Parathyroid adenoma (tissue), 2 donors: ENCODE data around the gene HHLA2.

ENCODE experiments used
- H2AFZ ChIP-seq: fragments of 300-600 bp; sonication (generic); one replicate; pipeline ENCODE4 v1.7.0; 2017; ENCODE audit warnings: antibody characterized with exemption, mild to moderate bottlenecking
- H3K27ac ChIP-seq: fragments of 300-600 bp; sonication (generic); one replicate; pipeline ENCODE4 v1.7.0; 2017
- H3K27me3 ChIP-seq: fragments of 300-600 bp; sonication (generic); one replicate; pipeline ENCODE4 v1.7.0; 2017; ENCODE audit warnings: low read length; ENCODE audit not compliant: control insufficient read depth, insufficient read depth
- H3K36me3 ChIP-seq: fragments of 300-600 bp; sonication (generic); one replicate; pipeline ENCODE4 v1.7.0; 2017; ENCODE audit warnings: low read length; ENCODE audit not compliant: control insufficient read depth, insufficient read depth
- H3K4me1 ChIP-seq: fragments of 300-600 bp; sonication (generic); one replicate; pipeline ENCODE4 v1.7.0; 2017; ENCODE audit warnings: control low read depth
- H3K4me2 ChIP-seq: fragments of 300-600 bp; sonication (generic); one replicate; pipeline ENCODE4 v1.7.0; 2017; ENCODE audit warnings: low read length
- H3K4me3 ChIP-seq: fragments of 300-600 bp; sonication (generic); one replicate; pipeline ENCODE4 v1.7.0; 2017; ENCODE audit warnings: low read depth, low read length
- H3K79me2 ChIP-seq: fragments of 300-600 bp; sonication (generic); one replicate; pipeline ENCODE4 v1.7.0; 2017; ENCODE audit warnings: control low read depth
- H3K9ac ChIP-seq: fragments of 300-600 bp; sonication (generic); one replicate; pipeline ENCODE4 v1.7.0; 2017; ENCODE audit warnings: mild to moderate bottlenecking
- H3K9me3 ChIP-seq: fragments of 300-600 bp; sonication (generic); one replicate; pipeline ENCODE4 v1.7.0; 2017; ENCODE audit warnings: low read length; ENCODE audit not compliant: control insufficient read depth
- TF ChIP-seq, protein P1 (sequence below): fragments of 300-600 bp; sonication (generic); IDR thresholded peaks from one replicate; pipeline ENCODE4 v1.7.0; 2017; ENCODE audit warnings: antibody characterized with exemption, mild to moderate bottlenecking
- donor health status: primary hyperparathyroidism.

The HHLA2 gene

DNA sequence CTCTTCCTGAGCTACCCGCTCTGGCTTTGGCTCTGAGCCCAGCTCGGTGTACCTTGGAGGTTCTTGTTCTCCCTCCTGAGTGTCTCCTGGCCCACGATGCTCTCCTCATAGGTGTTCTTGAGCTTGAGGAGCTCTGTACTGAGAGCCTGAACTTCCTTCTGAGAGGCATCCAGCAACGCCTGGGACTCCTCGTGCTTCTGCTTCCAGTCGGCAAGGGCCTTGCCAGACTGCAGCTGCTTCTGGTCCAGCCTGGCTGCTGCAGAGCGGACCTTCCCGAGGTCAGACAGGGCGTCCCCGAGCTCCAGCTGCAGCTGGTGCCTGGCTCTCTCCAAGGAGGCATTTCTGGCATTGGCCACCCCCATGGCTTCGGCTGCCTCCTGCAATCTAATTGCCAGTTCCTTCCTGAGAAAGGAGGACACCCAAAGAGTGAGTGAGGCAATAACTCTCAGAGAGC lies 114.2 kb downstream of the HHLA2 start:
- no peaks in the 10 kb centered on the region for H3K79me2 ChIP-seq
- H3K4me2 ChIP-seq = no peak overlapping the region
- no peaks in the 10 kb centered on the region for H3K36me3 ChIP-seq
- no peaks in the 10 kb centered on the region for H3K9me3 ChIP-seq
- H2AFZ ChIP-seq = no peak overlapping the region
- no peak overlapping the region for H3K27ac ChIP-seq
- no peaks in the 10 kb centered on the region for H3K4me1 ChIP-seq
- TF ChIP-seq, protein P1, sequence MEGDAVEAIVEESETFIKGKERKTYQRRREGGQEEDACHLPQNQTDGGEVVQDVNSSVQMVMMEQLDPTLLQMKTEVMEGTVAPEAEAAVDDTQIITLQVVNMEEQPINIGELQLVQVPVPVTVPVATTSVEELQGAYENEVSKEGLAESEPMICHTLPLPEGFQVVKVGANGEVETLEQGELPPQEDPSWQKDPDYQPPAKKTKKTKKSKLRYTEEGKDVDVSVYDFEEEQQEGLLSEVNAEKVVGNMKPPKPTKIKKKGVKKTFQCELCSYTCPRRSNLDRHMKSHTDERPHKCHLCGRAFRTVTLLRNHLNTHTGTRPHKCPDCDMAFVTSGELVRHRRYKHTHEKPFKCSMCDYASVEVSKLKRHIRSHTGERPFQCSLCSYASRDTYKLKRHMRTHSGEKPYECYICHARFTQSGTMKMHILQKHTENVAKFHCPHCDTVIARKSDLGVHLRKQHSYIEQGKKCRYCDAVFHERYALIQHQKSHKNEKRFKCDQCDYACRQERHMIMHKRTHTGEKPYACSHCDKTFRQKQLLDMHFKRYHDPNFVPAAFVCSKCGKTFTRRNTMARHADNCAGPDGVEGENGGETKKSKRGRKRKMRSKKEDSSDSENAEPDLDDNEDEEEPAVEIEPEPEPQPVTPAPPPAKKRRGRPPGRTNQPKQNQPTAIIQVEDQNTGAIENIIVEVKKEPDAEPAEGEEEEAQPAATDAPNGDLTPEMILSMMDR = no peak
- H3K27me3 ChIP-seq = no peaks in the 10 kb centered on the region
- no peak overlapping the region for H3K4me3 ChIP-seq
- H3K9ac ChIP-seq = no peak overlapping the region

DNA sequence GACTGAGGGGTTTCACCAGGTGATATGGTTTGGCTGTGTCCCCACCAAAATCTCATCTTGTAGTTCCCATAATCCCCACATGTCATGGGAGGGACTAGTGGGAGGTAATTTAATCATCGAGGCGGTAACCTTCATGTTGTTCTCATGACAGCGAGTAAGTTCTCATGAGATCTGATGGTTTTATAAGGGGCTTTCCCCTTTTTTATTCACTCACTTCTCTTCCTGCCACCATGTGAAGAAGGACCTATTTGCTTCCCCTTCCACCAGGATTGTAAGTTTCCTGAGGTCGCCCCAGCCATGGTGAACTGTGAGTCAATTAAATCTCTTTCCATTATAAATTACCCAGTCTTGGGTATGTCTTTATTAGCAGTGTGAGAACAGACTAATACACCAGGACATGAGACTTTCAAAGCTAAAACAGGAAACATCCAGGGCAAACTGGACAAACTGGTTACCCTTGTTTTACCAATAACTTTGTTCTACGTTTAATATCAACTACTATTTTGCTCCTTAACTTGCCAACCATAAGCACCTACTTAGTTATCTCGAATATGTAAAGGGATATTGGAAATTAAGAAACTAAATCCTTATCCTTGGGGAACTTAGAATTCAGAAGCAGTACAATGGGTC lies 115.9 kb downstream of the HHLA2 start:
- no peak overlapping the region for H2AFZ ChIP-seq
- no peak overlapping the region for H3K4me3 ChIP-seq
- H3K9ac ChIP-seq = no peak overlapping the region
- TF ChIP-seq, protein P1 = no peak
- no peaks in the 10 kb centered on the region for H3K79me2 ChIP-seq
- H3K9me3 ChIP-seq = no peaks in the 10 kb centered on the region
- no peaks in the 10 kb centered on the region for H3K36me3 ChIP-seq
- H3K27me3 ChIP-seq = no peaks in the 10 kb centered on the region
- no peak overlapping the region for H3K4me2 ChIP-seq
- H3K27ac ChIP-seq = no peak overlapping the region
- no peaks in the 10 kb centered on the region for H3K4me1 ChIP-seq

DNA sequence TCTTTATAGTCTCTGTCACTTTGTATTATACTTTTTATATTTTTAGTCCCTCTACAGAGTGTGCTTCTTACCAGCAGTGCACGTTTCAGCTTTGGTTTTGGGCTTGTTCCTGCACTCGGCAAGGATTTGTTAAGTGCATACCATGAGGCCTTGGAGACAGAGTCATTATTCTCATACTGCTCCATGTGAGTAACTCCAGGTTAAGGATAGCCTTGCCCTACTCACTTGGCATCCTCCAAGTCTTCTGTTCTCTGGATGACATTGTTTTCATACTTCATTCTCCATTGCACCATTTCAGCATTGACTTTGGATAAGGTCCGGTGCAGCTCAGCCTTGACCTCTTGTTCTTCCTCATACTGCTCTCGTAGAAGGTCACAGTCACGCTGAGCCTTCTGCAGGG lies 117.7 kb downstream of the HHLA2 start:
- no peak overlapping the region for H2AFZ ChIP-seq
- TF ChIP-seq, protein P1 = no peak
- H3K4me1 ChIP-seq = no peaks in the 10 kb centered on the region
- H3K9me3 ChIP-seq = no peaks in the 10 kb centered on the region
- no peak overlapping the region for H3K4me3 ChIP-seq
- H3K9ac ChIP-seq = no peak overlapping the region
- no peaks in the 10 kb centered on the region for H3K79me2 ChIP-seq
- no peak overlapping the region for H3K4me2 ChIP-seq
- H3K27me3 ChIP-seq = no peaks in the 10 kb centered on the region
- H3K36me3 ChIP-seq = no peaks in the 10 kb centered on the region
- no peak overlapping the region for H3K27ac ChIP-seq

DNA sequence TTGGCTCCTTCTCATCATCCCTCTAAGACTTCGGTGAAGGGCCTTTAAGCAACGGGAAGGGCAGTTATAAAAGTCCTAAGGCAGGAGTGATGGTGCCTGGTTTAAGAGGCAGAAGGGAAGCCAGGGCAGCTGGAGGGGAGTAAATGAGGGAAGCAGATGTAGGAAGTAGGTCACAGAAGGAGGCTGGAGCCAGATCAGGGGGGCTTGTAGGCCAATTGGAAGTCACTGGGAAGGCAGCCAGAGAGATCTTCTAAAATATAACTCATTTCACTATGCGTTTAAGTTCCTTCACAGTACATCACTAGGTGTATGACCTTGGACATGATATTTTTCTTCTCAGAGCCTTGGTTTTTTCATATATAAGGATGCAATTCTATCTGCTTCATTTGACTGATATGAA lies 119.3 kb downstream of the HHLA2 start:
- TF ChIP-seq, protein P1 = no peak
- no peaks in the 10 kb centered on the region for H3K79me2 ChIP-seq
- H3K36me3 ChIP-seq = no peaks in the 10 kb centered on the region
- H3K4me1 ChIP-seq = no peaks in the 10 kb centered on the region
- no peak overlapping the region for H2AFZ ChIP-seq
- H3K27ac ChIP-seq = no peak overlapping the region
- no peaks in the 10 kb centered on the region for H3K9me3 ChIP-seq
- no peaks in the 10 kb centered on the region for H3K27me3 ChIP-seq
- H3K9ac ChIP-seq = no peak overlapping the region
- H3K4me2 ChIP-seq = no peak overlapping the region
- no peak overlapping the region for H3K4me3 ChIP-seq
